Neural cell (in vitro differentiated cells): ENCODE data around the gene NOC2L. TPM values are rescaled to one million over a fixed set of nuclear protein-coding genes. Genes with fewer than 3 reads are reported as not detected.

Experiments
- H2AFZ ChIP-seq: fragments of 200-600, 300-800 bp; sonication (generic), shearing (Covaris generic); 2 replicates; pipeline ENCODE4 v1.6.0; 2014; ENCODE audit warnings: low read depth, mild to moderate bottlenecking, antibody characterized with exemption, low read length, moderate library complexity
- H3F3A ChIP-seq: fragments of 200-600 bp; shearing (Covaris generic); 2 replicates; pipeline ENCODE4 v1.6.1; 2016; ENCODE audit warnings: mild to moderate bottlenecking, moderate library complexity, mixed read lengths, antibody characterized with exemption, low read length; ENCODE audit not compliant: insufficient read depth, poor library complexity, severe bottlenecking
- H3K27ac ChIP-seq: fragments of 200-600, 300-800 bp; sonication (generic), shearing (Covaris generic); 2 replicates; pipeline ENCODE4 v1.5.1; 2014; ENCODE audit warnings: mild to moderate bottlenecking, low read length, moderate library complexity
- H3K27me3 ChIP-seq: fragments of 300-800, 200-600 bp; sonication (generic), shearing (Covaris generic); 2 replicates; pipeline ENCODE4 v1.6.0; 2014; ENCODE audit warnings: mild to moderate bottlenecking, low read depth, low read length, moderate library complexity; ENCODE audit not compliant: insufficient read depth
- H3K36me3 ChIP-seq: fragments of 300-800, 200-600 bp; sonication (generic), shearing (Covaris generic); 2 replicates; pipeline ENCODE4 v1.5.1; 2014; ENCODE audit warnings: mild to moderate bottlenecking, antibody characterized with exemption, low read length, moderate library complexity; ENCODE audit not compliant: insufficient read depth
- H3K4me2 ChIP-seq: fragments of 300-800, 200-600 bp; sonication (generic), shearing (Covaris generic); 2 replicates; pipeline ENCODE4 v1.6.0; 2014; ENCODE audit warnings: mild to moderate bottlenecking, low read length
- H3K4me3 ChIP-seq: fragments of 300-800, 200-600 bp; sonication (generic), shearing (Covaris generic); 2 replicates; pipeline ENCODE4 v1.5.1; 2014; ENCODE audit warnings: mild to moderate bottlenecking, low read length, moderate library complexity
- H3K79me2 ChIP-seq: fragments of 200-600 bp; shearing (Covaris generic); replicated peaks from 2 replicates; pipeline ENCODE4 v1.6.0; 2014; ENCODE audit warnings: mild to moderate bottlenecking, low read length, moderate library complexity; ENCODE audit not compliant: insufficient read depth
- H3K9ac ChIP-seq: fragments of 300-800, 200-600 bp; sonication (generic), shearing (Covaris generic); 2 replicates; pipeline ENCODE4 v1.6.1; 2016; ENCODE audit warnings: mild to moderate bottlenecking, low read length, mixed read lengths
- H3K9me2 ChIP-seq: fragments of 200-600 bp; shearing (Covaris generic); 2 replicates; pipeline ENCODE4 v1.6.1; 2016; ENCODE audit warnings: mild to moderate bottlenecking, low read length, mixed read lengths; ENCODE audit not compliant: insufficient read depth
- H3K9me3 ChIP-seq: fragments of 200-600, 300-800 bp; sonication (generic), shearing (Covaris generic); 2 replicates; pipeline ENCODE4 v1.6.1; 2016; ENCODE audit warnings: mild to moderate bottlenecking, mixed run types, low read length, moderate library complexity, mixed read lengths
- H4K20me1 ChIP-seq: fragments of 200-600 bp; shearing (Covaris generic); 2 replicates; pipeline ENCODE4 v1.6.1; 2016; ENCODE audit warnings: mild to moderate bottlenecking, mixed run types; ENCODE audit not compliant: insufficient read depth
- CTCF ChIP-seq: fragments of 450-650 bp; IDR thresholded peaks from 2 replicates; pipeline ENCODE4 v1.5.1; 2014; ENCODE audit warnings: antibody characterized with exemption, mild to moderate bottlenecking, moderate library complexity; ENCODE audit not compliant: poor library complexity, severe bottlenecking
- EP300 ChIP-seq: fragments of 450-650 bp; conservative IDR thresholded peaks from 2 replicates; pipeline ENCODE4 v1.6.1; 2014; ENCODE audit warnings: antibody characterized with exemption, mild to moderate bottlenecking, moderate library complexity; ENCODE audit not compliant: poor library complexity, severe bottlenecking
- EZH2 ChIP-seq: fragments of 200-600, 300-800 bp; shearing (Covaris generic), sonication (generic); IDR thresholded peaks from 2 replicates; pipeline ENCODE4 v1.6.1; 2014; ENCODE audit warnings: antibody characterized with exemption, low read length, borderline replicate concordance, mild to moderate bottlenecking; ENCODE audit not compliant: insufficient read depth, poor library complexity, severe bottlenecking
- MXI1 ChIP-seq: fragments of 450-650 bp; conservative IDR thresholded peaks from 2 replicates; pipeline ENCODE4 v1.6.1; 2014; ENCODE audit warnings: antibody characterized with exemption, mild to moderate bottlenecking; ENCODE audit not compliant: poor library complexity, severe bottlenecking
- POLR2AphosphoS5 ChIP-seq: IDR thresholded peaks from 2 replicates; pipeline ENCODE4 v1.6.1; 2012
- RAD21 ChIP-seq: fragments of 450-650 bp; conservative IDR thresholded peaks from 2 replicates; pipeline ENCODE4 v1.6.1; 2014; ENCODE audit warnings: antibody characterized with exemption, mild to moderate bottlenecking, moderate library complexity
- REST ChIP-seq: IDR thresholded peaks from 2 replicates; pipeline ENCODE4 v1.6.1; 2012; ENCODE audit warnings: borderline replicate concordance
- SMC3 ChIP-seq: fragments of 450-650 bp; conservative IDR thresholded peaks from 2 replicates; pipeline ENCODE4 v1.6.1; 2014; ENCODE audit warnings: antibody characterized with exemption, mild to moderate bottlenecking, moderate library complexity; ENCODE audit not compliant: poor library complexity
- TAF1 ChIP-seq: IDR thresholded peaks from 2 replicates; pipeline ENCODE4 v1.6.1; 2012; ENCODE audit warnings: low read depth
- polyA plus RNA-seq: library from polyadenylated mRNA; depleted of rRNA; stranded (reverse); fragments of >200 nt; gene quantifications from 2 replicates; pipeline ENCODE4 v1.2.3, GENCODE V29; 2014

The NOC2L gene
- polyA plus RNA-seq, 1 donor from 2014 or later = 77.2 TPM

GRCh38 chr1:941015-941587, 18.0 kb downstream of the NOC2L start:
- no peaks in the 10 kb centered on the region for H3K9me3 ChIP-seq
- H3K27ac ChIP-seq = no peak overlapping the region
- no peaks in the 10 kb centered on the region for H3F3A ChIP-seq
- no peaks in the 10 kb centered on the region for H3K36me3 ChIP-seq
- no peaks in the 10 kb centered on the region for H3K9me2 ChIP-seq
- H3K79me2 ChIP-seq = no peaks in the 10 kb centered on the region
- H3K27me3 ChIP-seq = peaks cover 51% of the 10 kb centered on the region
- TF ChIP-seq EP300 (no peak), REST (no peak), EZH2 (no peak), CTCF (no peak), RAD21 (no peak), POLR2AphosphoS5 (no peak), SMC3 (no peak), TAF1 (no peak), MXI1 (no peak)
- no peaks in the 10 kb centered on the region for H4K20me1 ChIP-seq
- no peak overlapping the region for H3K4me2 ChIP-seq
- no peak overlapping the region for H2AFZ ChIP-seq
- H3K4me3 ChIP-seq = peak overlapping the region; percentile 61
- H3K9ac ChIP-seq = peak overlapping the region; percentile 42

GRCh38 chr1:940107-941014, 18.7 kb downstream of the NOC2L start:
- Histone ChIP-seq H3K36me3 (no peaks in the 10 kb centered on the region), H3K9ac (peak overlapping the region; percentile 42), H3K4me3 (peak overlapping the region; percentile 61), H3K27me3 (peaks cover 58% of the 10 kb centered on the region), H3F3A (no peaks in the 10 kb centered on the region), H2AFZ (no peak overlapping the region), H3K79me2 (no peaks in the 10 kb centered on the region), H4K20me1 (no peaks in the 10 kb centered on the region), H3K27ac (no peak overlapping the region), H3K9me3 (no peaks in the 10 kb centered on the region), H3K9me2 (no peaks in the 10 kb centered on the region), H3K4me2 (no peak overlapping the region)
- TF ChIP-seq EP300 (no peak), TAF1 (no peak), REST (no peak), CTCF (no peak), SMC3 (no peak), RAD21 (no peak), EZH2 (no peak), MXI1 (no peak)
